ENCODE data around the gene IL10RA.

The IL10RA gene

DNA sequence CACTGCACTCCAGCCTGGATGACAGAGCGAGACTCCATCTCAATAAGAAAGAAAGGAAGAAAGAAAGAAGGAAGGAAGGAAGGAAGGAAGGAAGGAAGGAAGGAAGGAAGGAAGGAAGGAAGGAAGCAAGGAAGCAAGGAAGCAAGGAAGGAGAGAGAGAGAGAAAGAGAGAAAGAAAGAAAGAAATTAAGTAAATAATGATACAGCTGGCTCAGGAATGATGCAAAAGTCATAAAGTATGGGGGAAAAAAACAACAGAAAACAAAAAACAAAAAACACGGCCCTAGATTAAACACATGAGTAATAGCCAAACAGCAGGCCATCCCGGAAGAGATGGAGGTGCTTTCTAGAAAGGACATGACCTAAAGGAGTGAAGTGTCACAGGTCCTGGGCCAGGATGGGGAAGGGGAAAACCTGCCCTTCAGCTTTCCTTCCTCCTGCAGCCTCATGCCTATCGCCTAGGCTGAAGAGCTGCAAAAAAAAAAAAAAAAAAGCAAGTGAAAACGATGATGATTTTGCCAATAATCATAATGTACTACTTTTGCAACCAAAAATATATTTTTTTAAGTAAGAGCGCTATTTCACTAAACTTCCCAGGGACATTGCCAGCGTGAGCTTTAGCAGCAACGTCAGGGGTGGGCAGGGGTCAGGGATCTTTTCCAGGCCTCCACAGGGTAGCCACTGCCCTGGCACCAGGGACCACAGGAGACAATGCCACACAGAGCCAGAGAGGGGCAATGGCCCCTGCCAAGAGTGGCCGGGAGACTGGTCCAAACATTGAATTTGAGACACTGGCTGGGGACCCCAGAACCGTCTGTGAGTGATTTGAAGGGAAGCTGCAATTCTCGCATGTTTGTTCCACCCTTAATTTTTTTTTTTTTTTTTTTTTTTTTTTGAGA lies 62.5 kb downstream of the IL10RA start:
- H3K9me3 ChIP-seq: no peaks in the 10 kb centered on the region
- H3K4me1 ChIP-seq (ENCODE audit: control insufficient read depth in 1 of 2, insufficient read depth in 1 of 2, low read depth in 1 of 2, low read length in 1 of 2): no peaks in the 10 kb centered on the region
- H3K27ac ChIP-seq: no peak overlapping the region
- H3K4me3 ChIP-seq (ENCODE audit: low read depth in 1 of 2, low read length in 1 of 2): no peak overlapping the region
- no peaks in the 10 kb centered on the region for H3K36me3 ChIP-seq
- TF ChIP-seq, protein P1, sequence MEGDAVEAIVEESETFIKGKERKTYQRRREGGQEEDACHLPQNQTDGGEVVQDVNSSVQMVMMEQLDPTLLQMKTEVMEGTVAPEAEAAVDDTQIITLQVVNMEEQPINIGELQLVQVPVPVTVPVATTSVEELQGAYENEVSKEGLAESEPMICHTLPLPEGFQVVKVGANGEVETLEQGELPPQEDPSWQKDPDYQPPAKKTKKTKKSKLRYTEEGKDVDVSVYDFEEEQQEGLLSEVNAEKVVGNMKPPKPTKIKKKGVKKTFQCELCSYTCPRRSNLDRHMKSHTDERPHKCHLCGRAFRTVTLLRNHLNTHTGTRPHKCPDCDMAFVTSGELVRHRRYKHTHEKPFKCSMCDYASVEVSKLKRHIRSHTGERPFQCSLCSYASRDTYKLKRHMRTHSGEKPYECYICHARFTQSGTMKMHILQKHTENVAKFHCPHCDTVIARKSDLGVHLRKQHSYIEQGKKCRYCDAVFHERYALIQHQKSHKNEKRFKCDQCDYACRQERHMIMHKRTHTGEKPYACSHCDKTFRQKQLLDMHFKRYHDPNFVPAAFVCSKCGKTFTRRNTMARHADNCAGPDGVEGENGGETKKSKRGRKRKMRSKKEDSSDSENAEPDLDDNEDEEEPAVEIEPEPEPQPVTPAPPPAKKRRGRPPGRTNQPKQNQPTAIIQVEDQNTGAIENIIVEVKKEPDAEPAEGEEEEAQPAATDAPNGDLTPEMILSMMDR (IDR thresholded peaks at IDR 0.05): no peak
- no peaks in the 10 kb centered on the region for H3K27me3 ChIP-seq

DNA sequence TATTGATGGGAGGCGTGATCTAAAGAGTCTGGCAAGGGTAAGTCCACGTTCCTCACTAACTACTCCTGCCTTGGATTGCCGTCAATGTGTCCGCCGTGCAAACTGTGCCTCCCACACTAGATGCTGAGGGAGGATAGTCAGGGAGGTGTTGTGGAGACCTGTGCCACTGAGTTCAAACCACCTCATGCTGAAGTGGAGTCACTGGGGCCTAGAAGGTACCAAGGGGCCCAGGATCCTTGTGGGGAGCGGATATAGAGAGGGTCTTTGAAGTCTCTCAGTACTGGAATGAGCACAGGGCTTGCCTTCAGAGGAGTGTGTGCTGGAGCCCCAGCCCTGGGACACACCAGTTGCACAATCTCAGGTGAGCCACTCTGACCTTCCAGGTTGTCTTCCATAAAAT lies 63.6 kb downstream of the IL10RA start:
- Histone ChIP-seq H3K9me3 (no peaks in the 10 kb centered on the region), H3K36me3 (no peaks in the 10 kb centered on the region), H3K27me3 (no peaks in the 10 kb centered on the region), H3K4me3 (ENCODE audit: low read depth in 1 of 2, low read length in 1 of 2) (no peak overlapping the region), H3K27ac (no peak overlapping the region), H3K4me1 (ENCODE audit: control insufficient read depth in 1 of 2, insufficient read depth in 1 of 2, low read depth in 1 of 2, low read length in 1 of 2) (no peaks in the 10 kb centered on the region)
- TF ChIP-seq, protein P1 (IDR thresholded peaks at IDR 0.05): no peak

DNA sequence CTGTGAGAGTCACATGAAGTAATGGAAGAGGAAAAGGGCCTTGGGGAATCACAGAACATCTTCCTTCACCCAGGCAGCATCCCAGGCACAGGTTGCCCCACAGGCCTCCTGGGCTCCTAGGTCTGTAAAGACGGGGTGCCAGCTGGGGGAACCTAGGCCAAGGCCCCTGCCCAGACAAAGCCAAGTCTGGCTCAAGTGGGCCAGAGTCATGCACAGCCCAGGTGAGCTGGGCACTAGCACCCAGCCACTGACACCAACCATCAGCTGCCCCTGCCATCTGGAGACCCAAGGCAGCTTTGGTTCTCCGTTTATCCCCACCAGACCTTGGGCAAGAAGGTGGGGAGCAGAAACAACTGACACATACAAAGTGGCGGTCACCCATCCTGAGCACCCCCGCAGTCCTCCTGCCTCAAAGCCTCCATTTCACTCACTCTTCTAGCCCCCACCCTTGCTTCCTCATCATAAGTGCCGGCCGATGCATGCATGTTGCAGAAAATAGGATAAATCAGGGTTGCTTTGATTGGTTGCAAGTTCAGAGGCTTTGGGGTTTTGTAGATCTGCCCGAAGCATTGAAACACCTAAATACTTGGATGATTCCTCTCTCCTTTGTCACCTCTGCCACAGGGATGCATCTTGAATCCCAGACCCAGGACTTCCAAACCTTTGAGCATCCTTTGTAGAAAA lies 64.2 kb downstream of the IL10RA start:
- Histone ChIP-seq H3K4me1 (ENCODE audit: control insufficient read depth in 1 of 2, insufficient read depth in 1 of 2, low read depth in 1 of 2, low read length in 1 of 2) (no peaks in the 10 kb centered on the region), H3K36me3 (no peaks in the 10 kb centered on the region), H3K27me3 (no peaks in the 10 kb centered on the region), H3K9me3 (no peaks in the 10 kb centered on the region), H3K27ac (no peak overlapping the region), H3K4me3 (ENCODE audit: low read depth in 1 of 2, low read length in 1 of 2) (no peak overlapping the region)
- TF ChIP-seq, protein P1 (IDR thresholded peaks at IDR 0.05): no peak
